Progenitor cell of endocrine pancreas (in vitro differentiated cells): ENCODE data around the gene BEND7. TPM values are rescaled to one million over a fixed set of nuclear protein-coding genes. Genes with fewer than 3 reads are reported as not detected.
A peak's percentile ranks its signal among the peaks of the same experiment; 100 is the strongest.

ENCODE experiments used
- DNase-seq: peaks from one replicate; pipeline ENCODE4 v3.0.0; 2021; ENCODE audit warnings: low spot score; ENCODE audit not compliant: unreplicated experiment
- H3K27ac Mint-ChIP-seq: 2 replicates; pipeline ENCODE4 v1.8.0; 2021; ENCODE audit warnings: mild to moderate bottlenecking, moderate library complexity, mixed read lengths
- H3K27me3 Mint-ChIP-seq: 2 replicates; pipeline ENCODE4 v1.8.0; 2021; ENCODE audit warnings: mixed read lengths
- H3K36me3 Mint-ChIP-seq: 2 replicates; pipeline ENCODE4 v1.8.0; 2022; ENCODE audit warnings: mixed read lengths; ENCODE audit not compliant: insufficient read depth
- H3K4me1 Mint-ChIP-seq: 2 replicates; pipeline ENCODE4 v1.8.0; 2021; ENCODE audit warnings: low read depth, mixed read lengths
- H3K4me3 Mint-ChIP-seq: 2 replicates; pipeline ENCODE4 v1.8.0; 2021; ENCODE audit warnings: low read depth, mild to moderate bottlenecking, moderate library complexity, mixed read lengths
- H3K9me3 Mint-ChIP-seq: 2 replicates; pipeline ENCODE4 v1.8.0; 2021; ENCODE audit warnings: low read depth, mixed read lengths
- total RNA-seq: library from RNA; stranded (reverse); gene quantifications from 2 replicates; pipeline ENCODE4 v1.2.1, GENCODE V29; 2021
- TF ChIP-seq, protein P1 (sequence below): fragments of 200-600 bp; sonication (generic); IDR thresholded peaks from one replicate; pipeline ENCODE4 v1.5.0; 2021; ENCODE audit warnings: antibody characterized with exemption, mild to moderate bottlenecking; ENCODE audit not compliant: unreplicated experiment

BEND7 gene
- total RNA-seq, 1 donor from 2014 or later, result 47.8 TPM

DNA sequence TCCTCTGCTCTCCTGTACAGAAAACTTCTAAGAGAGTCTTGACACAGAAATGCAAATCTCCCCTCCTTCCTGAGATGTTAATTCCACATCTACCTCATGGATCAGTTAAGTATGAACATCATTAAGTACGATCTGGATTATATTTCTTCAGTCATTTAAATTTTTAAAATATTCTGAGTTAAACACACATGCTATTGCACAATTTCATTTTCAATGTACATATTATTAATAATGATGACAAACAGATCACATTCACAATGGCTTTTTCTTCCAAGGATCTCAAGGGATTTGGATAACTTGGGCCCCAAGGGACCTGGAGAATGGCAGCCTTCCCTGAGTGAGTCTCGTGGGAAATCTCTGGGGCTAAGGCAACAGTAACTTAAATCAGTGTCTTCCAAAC, 16.2 kb downstream of the BEND7 start:
- Mint-ChIP-seq H3K36me3 (peaks cover 11% of the 10 kb centered on the region), H3K27me3 (no peaks in the 10 kb centered on the region), H3K27ac (no peak overlapping the region), H3K4me3 (no peak overlapping the region), H3K9me3 (no peaks in the 10 kb centered on the region), H3K4me1 (peaks cover 10% of the 10 kb centered on the region)
- TF ChIP-seq, protein P1, sequence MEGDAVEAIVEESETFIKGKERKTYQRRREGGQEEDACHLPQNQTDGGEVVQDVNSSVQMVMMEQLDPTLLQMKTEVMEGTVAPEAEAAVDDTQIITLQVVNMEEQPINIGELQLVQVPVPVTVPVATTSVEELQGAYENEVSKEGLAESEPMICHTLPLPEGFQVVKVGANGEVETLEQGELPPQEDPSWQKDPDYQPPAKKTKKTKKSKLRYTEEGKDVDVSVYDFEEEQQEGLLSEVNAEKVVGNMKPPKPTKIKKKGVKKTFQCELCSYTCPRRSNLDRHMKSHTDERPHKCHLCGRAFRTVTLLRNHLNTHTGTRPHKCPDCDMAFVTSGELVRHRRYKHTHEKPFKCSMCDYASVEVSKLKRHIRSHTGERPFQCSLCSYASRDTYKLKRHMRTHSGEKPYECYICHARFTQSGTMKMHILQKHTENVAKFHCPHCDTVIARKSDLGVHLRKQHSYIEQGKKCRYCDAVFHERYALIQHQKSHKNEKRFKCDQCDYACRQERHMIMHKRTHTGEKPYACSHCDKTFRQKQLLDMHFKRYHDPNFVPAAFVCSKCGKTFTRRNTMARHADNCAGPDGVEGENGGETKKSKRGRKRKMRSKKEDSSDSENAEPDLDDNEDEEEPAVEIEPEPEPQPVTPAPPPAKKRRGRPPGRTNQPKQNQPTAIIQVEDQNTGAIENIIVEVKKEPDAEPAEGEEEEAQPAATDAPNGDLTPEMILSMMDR, result no peak
- DNase-seq, result no peak

DNA sequence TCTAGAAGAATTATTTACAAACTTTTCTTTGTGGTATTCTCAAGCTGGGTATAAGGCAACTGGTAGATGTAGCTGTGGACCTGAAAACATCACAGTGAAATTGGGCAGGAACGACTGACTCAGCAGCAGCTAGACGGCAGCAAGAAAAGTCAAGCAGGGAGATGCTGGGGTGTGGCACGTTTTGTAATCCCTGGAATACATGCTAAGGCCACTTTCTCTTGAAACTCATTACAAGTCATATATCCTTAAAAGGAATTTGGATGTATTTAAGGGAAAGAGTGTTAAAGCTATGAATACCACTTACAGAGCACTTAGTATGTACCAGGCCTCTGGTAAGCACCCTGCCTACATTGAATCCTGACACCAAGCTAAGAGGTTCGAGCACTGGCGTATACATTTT, 17.4 kb downstream of the BEND7 start:
- no peak overlapping the region for H3K4me3 Mint-ChIP-seq
- H3K27me3 Mint-ChIP-seq, result no peaks in the 10 kb centered on the region
- DNase-seq, result no peak
- H3K36me3 Mint-ChIP-seq, result peaks cover 13% of the 10 kb centered on the region
- no peak overlapping the region for H3K27ac Mint-ChIP-seq
- peaks cover 10% of the 10 kb centered on the region for H3K4me1 Mint-ChIP-seq
- TF ChIP-seq, protein P1, result no peak
- no peaks in the 10 kb centered on the region for H3K9me3 Mint-ChIP-seq

DNA sequence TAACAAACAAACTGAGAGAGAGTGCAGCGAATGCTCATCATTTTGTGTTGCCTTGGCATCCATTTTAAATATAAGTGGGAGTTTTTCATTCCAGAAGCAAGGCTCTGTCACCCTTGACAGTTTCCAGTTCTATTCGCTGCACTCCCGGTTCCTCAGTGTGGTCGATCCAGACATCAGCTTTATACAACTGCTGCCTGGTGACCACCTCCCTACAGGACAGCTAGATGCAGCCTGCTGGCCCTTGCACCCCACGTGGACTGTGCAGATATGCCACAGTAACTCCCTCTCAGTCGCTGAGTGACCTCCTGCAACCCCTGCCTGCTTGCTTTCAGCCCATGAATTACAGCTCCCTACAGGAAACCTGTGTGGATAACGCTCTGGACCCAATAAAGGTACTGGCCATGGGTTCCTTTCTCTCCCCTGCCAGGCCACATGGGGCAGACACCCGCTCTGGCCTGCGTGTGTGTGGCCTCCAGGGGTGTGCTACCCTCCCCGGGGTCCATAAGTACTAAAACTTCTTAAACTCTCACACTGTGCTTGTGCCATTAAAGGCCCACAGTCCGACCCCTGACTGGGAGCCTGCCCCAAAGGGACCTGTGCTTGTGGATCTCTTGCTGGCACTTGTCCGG, 23.6 kb downstream of the BEND7 start:
- Mint-ChIP-seq H3K9me3 (no peaks in the 10 kb centered on the region), H3K27me3 (no peaks in the 10 kb centered on the region), H3K36me3 (peaks cover 14% of the 10 kb centered on the region), H3K4me3 (no peak overlapping the region), H3K4me1 (peaks cover 14% of the 10 kb centered on the region), H3K27ac (no peak overlapping the region)
- TF ChIP-seq, protein P1, result no peak
- DNase-seq, result no peak

DNA sequence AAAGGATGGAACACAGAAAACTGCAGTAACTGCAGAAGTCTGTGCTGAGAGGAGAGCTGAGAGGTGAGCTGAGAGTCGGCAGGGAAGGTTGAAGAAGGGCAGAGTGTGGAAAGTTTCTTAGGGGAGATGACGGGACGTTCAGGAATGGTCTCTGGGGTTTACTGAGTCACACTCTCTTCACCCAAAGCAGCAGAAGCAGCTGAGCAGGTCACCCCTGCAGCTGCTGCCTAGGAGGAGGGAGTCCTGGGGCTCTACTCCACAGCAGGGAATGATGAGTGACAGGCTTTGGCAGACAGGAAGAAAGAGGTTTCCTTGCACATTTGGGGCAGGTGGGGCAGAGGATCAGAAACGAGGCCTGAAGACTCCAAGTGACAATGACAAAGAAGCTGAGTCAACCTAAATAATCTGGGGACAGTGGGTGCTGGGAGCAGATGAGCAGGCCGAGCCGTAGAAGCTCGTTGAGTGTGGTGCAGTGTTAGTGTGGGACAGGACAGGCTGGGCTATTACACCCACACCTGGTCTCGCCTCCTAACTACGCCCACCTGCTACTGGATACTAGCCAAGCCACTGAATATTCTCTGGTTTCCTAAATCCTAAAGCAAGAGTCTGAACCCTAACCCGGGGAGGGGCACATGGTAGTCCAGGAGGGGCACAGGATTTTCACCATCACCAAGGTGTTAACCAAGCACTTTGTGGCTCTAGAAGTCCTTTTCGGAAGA, 24.9 kb downstream of the BEND7 start:
- H3K27ac Mint-ChIP-seq, result peak overlapping the region; percentile 7
- no peak for DNase-seq
- H3K36me3 Mint-ChIP-seq, result peaks cover 18% of the 10 kb centered on the region
- no peak overlapping the region for H3K4me3 Mint-ChIP-seq
- no peaks in the 10 kb centered on the region for H3K27me3 Mint-ChIP-seq
- H3K9me3 Mint-ChIP-seq, result no peaks in the 10 kb centered on the region
- TF ChIP-seq, protein P1, result no peak
- peaks cover 11% of the 10 kb centered on the region for H3K4me1 Mint-ChIP-seq

DNA sequence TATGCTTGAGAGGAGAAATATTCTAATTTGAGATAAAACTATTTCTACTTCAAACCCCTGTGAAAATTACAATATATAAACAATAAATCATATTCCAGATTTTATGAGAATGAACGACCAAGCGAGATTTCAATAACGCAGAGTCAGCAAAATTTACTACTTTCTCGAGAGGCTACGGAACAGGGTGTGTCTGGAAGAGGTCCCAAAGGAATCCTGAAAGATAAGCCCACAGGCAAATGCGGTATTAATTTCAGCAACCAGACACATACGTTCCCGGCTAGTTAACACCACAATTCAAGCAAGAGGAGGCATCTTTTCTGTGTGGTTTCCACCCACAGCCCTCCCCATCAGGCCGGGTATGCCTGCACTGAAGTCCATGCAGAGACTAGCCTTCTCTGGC, 26.4 kb downstream of the BEND7 start:
- Mint-ChIP-seq H3K9me3 (no peaks in the 10 kb centered on the region), H3K27ac (no peak overlapping the region), H3K36me3 (peaks cover 18% of the 10 kb centered on the region), H3K27me3 (no peaks in the 10 kb centered on the region), H3K4me3 (no peak overlapping the region), H3K4me1 (peaks cover 7% of the 10 kb centered on the region)
- no peak for DNase-seq
- TF ChIP-seq, protein P1, result no peak
